Measurements from ENCODE around the gene ACSL1.

ACSL1 gene

DNA sequence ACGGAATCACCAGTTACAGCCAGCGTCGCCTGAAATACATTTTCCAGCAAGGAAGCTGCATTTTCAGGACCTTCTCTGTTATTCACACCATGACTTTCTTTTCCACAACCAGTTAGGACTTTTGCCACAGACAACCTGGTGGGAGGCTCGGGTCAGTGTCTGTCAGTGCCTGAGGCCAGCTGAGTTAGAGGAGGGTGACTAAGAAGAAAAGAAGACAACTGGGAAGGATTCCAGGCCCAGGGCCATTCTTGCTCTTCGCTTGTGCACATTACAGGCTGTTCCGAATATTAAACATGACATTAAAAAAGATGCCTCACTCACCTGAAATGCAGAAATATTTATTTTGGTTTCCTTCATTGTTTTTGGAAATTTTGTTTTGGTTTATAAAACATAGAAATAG is 70.5 kb downstream of the ACSL1 start:
- TF ChIP-seq ZFX (IDR thresholded peaks at IDR 0.05; ENCODE audit: borderline replicate concordance), result no peak
- TF ChIP-seq, protein P1, sequence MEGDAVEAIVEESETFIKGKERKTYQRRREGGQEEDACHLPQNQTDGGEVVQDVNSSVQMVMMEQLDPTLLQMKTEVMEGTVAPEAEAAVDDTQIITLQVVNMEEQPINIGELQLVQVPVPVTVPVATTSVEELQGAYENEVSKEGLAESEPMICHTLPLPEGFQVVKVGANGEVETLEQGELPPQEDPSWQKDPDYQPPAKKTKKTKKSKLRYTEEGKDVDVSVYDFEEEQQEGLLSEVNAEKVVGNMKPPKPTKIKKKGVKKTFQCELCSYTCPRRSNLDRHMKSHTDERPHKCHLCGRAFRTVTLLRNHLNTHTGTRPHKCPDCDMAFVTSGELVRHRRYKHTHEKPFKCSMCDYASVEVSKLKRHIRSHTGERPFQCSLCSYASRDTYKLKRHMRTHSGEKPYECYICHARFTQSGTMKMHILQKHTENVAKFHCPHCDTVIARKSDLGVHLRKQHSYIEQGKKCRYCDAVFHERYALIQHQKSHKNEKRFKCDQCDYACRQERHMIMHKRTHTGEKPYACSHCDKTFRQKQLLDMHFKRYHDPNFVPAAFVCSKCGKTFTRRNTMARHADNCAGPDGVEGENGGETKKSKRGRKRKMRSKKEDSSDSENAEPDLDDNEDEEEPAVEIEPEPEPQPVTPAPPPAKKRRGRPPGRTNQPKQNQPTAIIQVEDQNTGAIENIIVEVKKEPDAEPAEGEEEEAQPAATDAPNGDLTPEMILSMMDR (IDR thresholded peaks at IDR 0.05), result no peak
- no peak overlapping the region for H3K27ac ChIP-seq

DNA sequence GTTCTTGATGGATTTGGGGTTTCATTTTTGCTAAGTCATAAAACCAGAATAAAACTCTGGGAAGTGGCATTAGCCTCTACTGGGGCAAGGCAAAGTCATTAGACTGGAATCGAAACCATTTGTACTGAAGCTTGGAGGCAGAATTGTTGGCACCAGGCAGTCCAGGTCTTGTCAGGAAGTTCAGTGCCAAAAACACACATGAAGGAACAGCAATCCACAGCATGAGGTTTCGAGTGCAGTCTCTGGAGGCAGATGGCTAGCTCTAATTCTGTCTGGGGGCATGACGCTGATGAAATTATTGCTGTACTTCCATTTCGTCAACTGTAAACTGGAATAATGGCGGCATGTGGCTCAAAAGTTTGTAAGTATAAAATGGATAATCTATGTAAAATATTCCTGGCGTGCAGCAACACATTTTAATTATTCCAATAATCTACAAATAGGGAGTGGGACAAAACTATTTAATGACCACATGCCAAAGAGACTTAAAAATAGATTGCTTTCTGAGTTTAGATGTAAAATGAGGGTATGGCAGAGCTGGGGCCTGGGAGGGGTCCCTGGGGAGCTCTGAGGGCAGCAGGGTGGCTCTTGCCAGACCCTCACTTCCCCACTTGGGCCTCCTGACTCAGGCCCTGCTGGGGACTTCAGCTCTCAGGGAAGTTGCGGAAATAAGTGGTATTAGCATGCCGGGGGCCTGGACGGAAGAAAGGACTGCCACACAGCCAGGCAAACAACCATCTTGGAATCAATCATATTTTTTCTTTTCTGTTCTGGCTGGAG is 73.1 kb downstream of the ACSL1 start:
- TF ChIP-seq ZFX (IDR thresholded peaks at IDR 0.05; ENCODE audit: borderline replicate concordance), result no peak
- TF ChIP-seq, protein P1 (IDR thresholded peaks at IDR 0.05), result no peak
- H3K27ac ChIP-seq, result no peak overlapping the region

DNA sequence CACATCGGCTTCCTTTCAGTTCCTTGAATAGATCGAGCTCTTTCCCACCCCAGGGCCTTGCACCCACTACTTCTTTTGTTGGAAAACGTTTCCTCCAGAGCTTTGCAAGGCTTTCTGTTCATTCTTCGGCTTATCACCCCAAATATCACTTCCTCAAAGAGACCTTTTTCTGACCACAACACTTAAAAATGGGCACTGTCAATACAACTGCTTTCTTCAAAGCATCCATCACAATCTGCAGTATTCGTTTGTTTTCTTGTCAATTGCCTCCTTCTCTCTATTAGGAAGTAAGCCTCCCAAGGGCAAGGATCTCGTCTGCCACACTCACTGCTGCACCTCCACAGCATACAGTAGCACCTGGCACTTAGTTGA is 74.2 kb downstream of the ACSL1 start:
- H3K27ac ChIP-seq, result no peak overlapping the region
- no peak for TF ChIP-seq ZFX (IDR thresholded peaks at IDR 0.05; ENCODE audit: borderline replicate concordance)
- TF ChIP-seq, protein P1 (IDR thresholded peaks at IDR 0.05), result no peak

DNA sequence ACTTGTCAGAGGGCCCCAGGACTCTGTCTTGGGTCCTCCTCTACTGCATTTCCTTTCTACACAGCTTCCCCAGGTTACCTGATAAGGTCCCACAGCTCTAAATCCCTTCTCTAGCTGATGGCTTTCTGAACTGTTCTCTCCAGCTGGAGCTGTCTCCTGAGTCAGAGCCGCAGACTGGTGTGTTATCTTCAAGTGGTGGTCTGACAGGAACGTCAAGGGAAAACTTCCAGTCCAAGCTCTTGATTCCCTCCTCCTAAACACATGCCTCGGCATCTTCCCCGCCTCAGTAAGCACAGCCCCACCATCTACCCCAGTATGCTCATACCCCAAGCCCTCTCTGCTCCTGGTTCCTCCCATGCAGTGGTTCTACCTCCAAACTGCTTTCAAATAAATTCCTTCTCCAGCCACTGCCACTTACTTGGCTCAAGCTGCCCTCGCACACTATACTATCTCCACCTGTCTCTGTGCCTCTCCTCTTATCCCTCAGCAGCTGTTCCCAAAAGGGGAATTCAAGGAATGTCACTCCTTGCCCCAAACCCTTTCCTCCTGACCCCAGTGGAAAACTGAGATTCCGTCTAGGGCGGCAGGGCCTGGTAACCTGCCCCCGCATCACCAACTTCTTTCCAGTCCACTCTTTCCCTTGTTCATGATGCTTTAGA is 74.7 kb downstream of the ACSL1 start:
- TF ChIP-seq ZFX (IDR thresholded peaks at IDR 0.05; ENCODE audit: borderline replicate concordance), result no peak
- TF ChIP-seq, protein P1 (IDR thresholded peaks at IDR 0.05), result no peak

DNA sequence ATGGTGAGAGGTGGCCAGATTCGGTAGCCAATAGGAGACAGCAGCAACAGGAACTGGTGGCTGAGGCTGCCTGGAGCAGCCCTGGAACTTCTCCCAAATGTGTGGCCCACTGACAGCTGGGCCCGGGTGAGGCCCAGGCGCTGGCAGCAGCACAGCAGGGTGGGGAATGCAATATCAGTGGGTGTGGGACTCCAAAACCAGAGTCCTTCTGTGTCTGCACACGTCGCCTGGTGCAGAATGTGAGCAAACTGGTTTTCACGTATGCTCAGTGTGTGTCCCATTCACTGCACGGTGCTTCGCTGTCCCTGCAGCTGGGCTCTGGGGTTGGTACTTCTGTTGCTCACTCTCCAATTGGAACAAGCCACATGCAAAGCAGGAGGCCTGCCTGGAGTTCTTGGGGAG is 77.5 kb downstream of the ACSL1 start:
- TF ChIP-seq ZFX (IDR thresholded peaks at IDR 0.05; ENCODE audit: borderline replicate concordance), result no peak
- TF ChIP-seq, protein P1 (IDR thresholded peaks at IDR 0.05), result no peak
- H3K27ac ChIP-seq, result no peak overlapping the region

More for the DNA sequence above, 74.7 kb downstream of the ACSL1 start:
- H3K27ac ChIP-seq, result no peak overlapping the region

DNA sequence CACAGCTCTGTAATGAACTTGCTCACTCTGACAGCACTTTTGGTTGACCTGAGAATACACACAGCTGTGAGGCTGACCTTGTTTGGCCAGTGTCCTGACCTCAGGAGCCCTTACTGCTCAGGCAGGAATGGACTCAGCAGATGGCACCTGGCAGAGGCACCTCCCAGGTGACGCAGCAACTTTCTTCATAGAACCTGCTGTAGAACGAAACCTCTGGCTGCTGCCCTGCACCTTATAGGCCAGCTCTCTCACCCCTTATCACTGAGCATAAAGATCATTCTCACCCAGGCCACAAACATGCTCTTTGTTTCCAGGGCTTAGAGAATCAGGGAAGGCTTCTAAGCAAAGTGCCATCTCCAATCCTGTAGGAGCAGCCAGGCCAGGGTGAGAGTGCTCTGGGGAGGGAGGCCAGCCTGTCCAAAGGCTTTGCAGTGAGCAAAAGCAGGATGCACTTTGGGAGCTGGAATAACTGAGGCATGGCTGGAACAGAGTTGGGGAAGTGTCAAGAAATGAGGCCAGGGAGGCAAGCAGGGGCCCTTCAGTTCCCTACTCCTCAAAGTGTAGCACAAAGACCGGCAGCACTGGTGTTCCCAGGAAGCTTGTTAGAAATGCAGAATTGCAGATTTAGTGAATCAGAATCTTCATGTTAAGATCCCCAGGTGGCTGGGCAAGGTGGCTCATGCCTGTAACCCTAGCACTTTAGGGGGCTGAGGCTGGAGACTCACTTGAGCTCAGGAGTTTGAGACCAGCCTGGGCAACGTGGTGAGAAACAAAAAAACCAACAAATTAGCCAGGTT is 78.5 kb downstream of the ACSL1 start:
- TF ChIP-seq, protein P1 (IDR thresholded peaks at IDR 0.05), result no peak
- no peak for TF ChIP-seq ZFX (IDR thresholded peaks at IDR 0.05; ENCODE audit: borderline replicate concordance)
- H3K27ac ChIP-seq, result no peak overlapping the region
